GM19463 (cell line): ENCODE measurements around the gene TOM1L2.

Experiments
- ATAC-seq: cut with Tn5 transposase; IDR thresholded peaks from one replicate; pipeline ENCODE4 v1.9.1; 2021; ENCODE audit warnings: mild to moderate bottlenecking, moderate library complexity; ENCODE audit not compliant: unreplicated experiment

The TOM1L2 gene

GRCh38 chr17:17972126-17972951 is at the start of gene TOM1L2, which contains the start of gene DRC3:
Gene TOM1L2, minus strand, starts transcription at chr17:17972400. Its CDS starts 87 bp downstream, at chr17:17972313.
Gene DRC3, plus strand, starts transcription at chr17:17972862. Its CDS starts 4,737 bp downstream, at chr17:17977599.
- peak; percentile 85 for ATAC-seq

- ATAC-seq: no peak
These were observed 49.2 kb upstream of the TOM1L2 start for GRCh38 chr17:18021372-18021771.

- ATAC-seq: no peak
These were observed 48.8 kb upstream of the TOM1L2 start for GRCh38 chr17:18020971-18021370.

GRCh38 chr17:18019838-18020154 is 47.6 kb upstream of the TOM1L2 start:
- ATAC-seq: no peak

GRCh38 chr17:18018411-18018921 is 46.3 kb upstream of the TOM1L2 start:
- ATAC-seq: no peak

GRCh38 chr17:18017958-18018357 is 45.8 kb upstream of the TOM1L2 start:
- no peak for ATAC-seq

- no peak for ATAC-seq
These were observed 44.2 kb upstream of the TOM1L2 start for GRCh38 chr17:18016426-18016825.

- no peak for ATAC-seq
These were observed 43.4 kb upstream of the TOM1L2 start for GRCh38 chr17:18015593-18015992.

- no peak for ATAC-seq
These were observed 41.8 kb upstream of the TOM1L2 start for GRCh38 chr17:18014006-18014405.

GRCh38 chr17:18011286-18011685 is 39.1 kb upstream of the TOM1L2 start:
- no peak for ATAC-seq

- no peak for ATAC-seq
These were observed 37.6 kb upstream of the TOM1L2 start for GRCh38 chr17:18009609-18010420.

- no peak for ATAC-seq
These were observed 36.5 kb upstream of the TOM1L2 start for GRCh38 chr17:18008496-18009268.

- ATAC-seq: no peak
These were observed 34.5 kb upstream of the TOM1L2 start for GRCh38 chr17:18006495-18007239.

GRCh38 chr17:18005496-18005895 is 33.3 kb upstream of the TOM1L2 start:
- ATAC-seq: no peak

GRCh38 chr17:18004884-18005305 is 32.7 kb upstream of the TOM1L2 start:
- no peak for ATAC-seq

GRCh38 chr17:18004345-18004744 is 32.1 kb upstream of the TOM1L2 start:
- no peak for ATAC-seq

- ATAC-seq: no peak
These were observed 30.0 kb upstream of the TOM1L2 start for GRCh38 chr17:18002171-18002570.

- no peak for ATAC-seq
These were observed 27.8 kb upstream of the TOM1L2 start for GRCh38 chr17:18000030-18000408.

GRCh38 chr17:17999364-18000029 is 27.3 kb upstream of the TOM1L2 start:
- ATAC-seq: no peak

GRCh38 chr17:17998934-17999333 is 26.7 kb upstream of the TOM1L2 start:
- ATAC-seq: no peak
